HepG2 (cell line): ENCODE data around the gene OSGIN1.

Experiments
- CREM ChIP-seq, 2 experiments: sonication (generic) in 1 of 2; formaldehyde crosslinking in 1 of 2; IDR thresholded peaks; 2 replicates each; pipeline versions ENCODE4 v1.4.0 to v1.6.1; 2016 to 2020; ENCODE audit warnings: antibody characterized with exemption in 1 of 2, mild to moderate bottlenecking in 1 of 2, missing genetic modification reagents in 1 of 2
- EED ChIP-seq: sonication (generic); formaldehyde crosslinking; IDR thresholded peaks from 2 replicates; pipeline ENCODE4 v1.5.0; 2020; ENCODE audit warnings: mild to moderate bottlenecking, missing genetic modification reagents
- ESRRA ChIP-seq: sonication (generic); formaldehyde crosslinking; IDR thresholded peaks from 2 replicates; pipeline ENCODE4 v1.5.1; 2020; ENCODE audit warnings: mild to moderate bottlenecking, low read depth, missing genetic modification reagents
- JUN ChIP-seq: sonication (generic); formaldehyde crosslinking; IDR thresholded peaks from 2 replicates; pipeline ENCODE4 v1.4.0; 2020; ENCODE audit warnings: mild to moderate bottlenecking, missing genetic modification reagents
- REST ChIP-seq, 2 experiments: IDR thresholded peaks; 2 replicates each; pipeline ENCODE4 v1.6.1; 2011 to 2012; ENCODE audit warnings: low read length in 2 of 2, borderline replicate concordance in 1 of 2, low read depth in 1 of 2, mild to moderate bottlenecking in 1 of 2, moderate library complexity in 1 of 2
- SAFB2 ChIP-seq: sonication (generic); formaldehyde crosslinking; IDR thresholded peaks from 2 replicates; pipeline ENCODE4 v1.5.1; 2020; ENCODE audit warnings: missing genetic modification reagents, low read depth, mild to moderate bottlenecking, borderline replicate concordance
- SKI ChIP-seq: fragments of 450-650 bp; IDR thresholded peaks from one replicate; pipeline ENCODE4 v1.6.1; 2018; ENCODE audit warnings: mild to moderate bottlenecking; ENCODE audit not compliant: partially characterized antibody
- ZNF496 ChIP-seq: sonication (generic); formaldehyde crosslinking; IDR thresholded peaks from 2 replicates; pipeline ENCODE4 v1.8.1; 2023; ENCODE audit warnings: mild to moderate bottlenecking, moderate library complexity, missing genetic modification reagents; ENCODE audit not compliant: insufficient replicate concordance
- TF ChIP-seq, protein P1 (sequence below), 2 experiments: fragments of 450-650 bp in 1 of 2; sonication (generic) in 1 of 2; formaldehyde crosslinking in 1 of 2; IDR thresholded peaks; 2 replicates each; pipeline versions ENCODE4 v1.6.1 to v1.8.0; 2016 to 2022; ENCODE audit warnings: antibody characterized with exemption in 1 of 2, mild to moderate bottlenecking in 1 of 2, missing genetic modification reagents in 1 of 2
- TF ChIP-seq, protein P2 (sequence below): sonication (generic); formaldehyde crosslinking; IDR thresholded peaks from 2 replicates; pipeline ENCODE4 v1.5.0; 2020; ENCODE audit warnings: mild to moderate bottlenecking, missing genetic modification reagents, moderate library complexity
- TF ChIP-seq, protein P3 (sequence below), 2 experiments: sonication (generic) in 1 of 2; formaldehyde crosslinking in 1 of 2; IDR thresholded peaks; 2 replicates each; pipeline versions ENCODE4 v1.4.0 to v1.6.1; 2016 to 2020; ENCODE audit warnings: borderline replicate concordance in 1 of 2, low read depth in 1 of 2, mild to moderate bottlenecking in 1 of 2, missing genetic modification reagents in 1 of 2

GRCh38 chr16:83967838-83968305 is 14.8 kb downstream of the OSGIN1 start, which contains the start of gene NECAB2:
- TF ChIP-seq SKI (no peak), SAFB2 (CRISPR knock-in tag) (no peak), EED (CRISPR knock-in tag) (no peak), JUN (no peak), ZNF496 (CRISPR knock-in tag) (no peak), CREM (IDR thresholded peaks at IDR 0.05) (no peak), CREM (CRISPR knock-in tag; IDR thresholded peaks at IDR 0.05) (no peak), REST (IDR thresholded peaks at IDR 0.05; ENCODE audit: borderline replicate concordance in 1 of 2, low read depth in 1 of 2, low read length in 2 of 2) (no peak), ESRRA (CRISPR knock-in tag) (no peak)
- TF ChIP-seq, protein P1, sequence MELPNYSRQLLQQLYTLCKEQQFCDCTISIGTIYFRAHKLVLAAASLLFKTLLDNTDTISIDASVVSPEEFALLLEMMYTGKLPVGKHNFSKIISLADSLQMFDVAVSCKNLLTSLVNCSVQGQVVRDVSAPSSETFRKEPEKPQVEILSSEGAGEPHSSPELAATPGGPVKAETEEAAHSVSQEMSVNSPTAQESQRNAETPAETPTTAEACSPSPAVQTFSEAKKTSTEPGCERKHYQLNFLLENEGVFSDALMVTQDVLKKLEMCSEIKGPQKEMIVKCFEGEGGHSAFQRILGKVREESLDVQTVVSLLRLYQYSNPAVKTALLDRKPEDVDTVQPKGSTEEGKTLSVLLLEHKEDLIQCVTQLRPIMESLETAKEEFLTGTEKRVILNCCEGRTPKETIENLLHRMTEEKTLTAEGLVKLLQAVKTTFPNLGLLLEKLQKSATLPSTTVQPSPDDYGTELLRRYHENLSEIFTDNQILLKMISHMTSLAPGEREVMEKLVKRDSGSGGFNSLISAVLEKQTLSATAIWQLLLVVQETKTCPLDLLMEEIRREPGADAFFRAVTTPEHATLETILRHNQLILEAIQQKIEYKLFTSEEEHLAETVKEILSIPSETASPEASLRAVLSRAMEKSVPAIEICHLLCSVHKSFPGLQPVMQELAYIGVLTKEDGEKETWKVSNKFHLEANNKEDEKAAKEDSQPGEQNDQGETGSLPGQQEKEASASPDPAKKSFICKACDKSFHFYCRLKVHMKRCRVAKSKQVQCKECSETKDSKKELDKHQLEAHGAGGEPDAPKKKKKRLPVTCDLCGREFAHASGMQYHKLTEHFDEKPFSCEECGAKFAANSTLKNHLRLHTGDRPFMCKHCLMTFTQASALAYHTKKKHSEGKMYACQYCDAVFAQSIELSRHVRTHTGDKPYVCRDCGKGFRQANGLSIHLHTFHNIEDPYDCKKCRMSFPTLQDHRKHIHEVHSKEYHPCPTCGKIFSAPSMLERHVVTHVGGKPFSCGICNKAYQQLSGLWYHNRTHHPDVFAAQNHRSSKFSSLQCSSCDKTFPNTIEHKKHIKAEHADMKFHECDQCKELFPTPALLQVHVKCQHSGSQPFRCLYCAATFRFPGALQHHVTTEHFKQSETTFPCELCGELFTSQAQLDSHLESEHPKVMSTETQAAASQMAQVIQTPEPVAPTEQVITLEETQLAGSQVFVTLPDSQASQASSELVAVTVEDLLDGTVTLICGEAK (IDR thresholded peaks at IDR 0.05): no peak
- TF ChIP-seq, protein P1 (CRISPR knock-in tag; IDR thresholded peaks at IDR 0.05): no peak
- TF ChIP-seq, protein P2, sequence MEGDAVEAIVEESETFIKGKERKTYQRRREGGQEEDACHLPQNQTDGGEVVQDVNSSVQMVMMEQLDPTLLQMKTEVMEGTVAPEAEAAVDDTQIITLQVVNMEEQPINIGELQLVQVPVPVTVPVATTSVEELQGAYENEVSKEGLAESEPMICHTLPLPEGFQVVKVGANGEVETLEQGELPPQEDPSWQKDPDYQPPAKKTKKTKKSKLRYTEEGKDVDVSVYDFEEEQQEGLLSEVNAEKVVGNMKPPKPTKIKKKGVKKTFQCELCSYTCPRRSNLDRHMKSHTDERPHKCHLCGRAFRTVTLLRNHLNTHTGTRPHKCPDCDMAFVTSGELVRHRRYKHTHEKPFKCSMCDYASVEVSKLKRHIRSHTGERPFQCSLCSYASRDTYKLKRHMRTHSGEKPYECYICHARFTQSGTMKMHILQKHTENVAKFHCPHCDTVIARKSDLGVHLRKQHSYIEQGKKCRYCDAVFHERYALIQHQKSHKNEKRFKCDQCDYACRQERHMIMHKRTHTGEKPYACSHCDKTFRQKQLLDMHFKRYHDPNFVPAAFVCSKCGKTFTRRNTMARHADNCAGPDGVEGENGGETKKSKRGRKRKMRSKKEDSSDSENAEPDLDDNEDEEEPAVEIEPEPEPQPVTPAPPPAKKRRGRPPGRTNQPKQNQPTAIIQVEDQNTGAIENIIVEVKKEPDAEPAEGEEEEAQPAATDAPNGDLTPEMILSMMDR: peak; percentile 45
- TF ChIP-seq, protein P3, sequence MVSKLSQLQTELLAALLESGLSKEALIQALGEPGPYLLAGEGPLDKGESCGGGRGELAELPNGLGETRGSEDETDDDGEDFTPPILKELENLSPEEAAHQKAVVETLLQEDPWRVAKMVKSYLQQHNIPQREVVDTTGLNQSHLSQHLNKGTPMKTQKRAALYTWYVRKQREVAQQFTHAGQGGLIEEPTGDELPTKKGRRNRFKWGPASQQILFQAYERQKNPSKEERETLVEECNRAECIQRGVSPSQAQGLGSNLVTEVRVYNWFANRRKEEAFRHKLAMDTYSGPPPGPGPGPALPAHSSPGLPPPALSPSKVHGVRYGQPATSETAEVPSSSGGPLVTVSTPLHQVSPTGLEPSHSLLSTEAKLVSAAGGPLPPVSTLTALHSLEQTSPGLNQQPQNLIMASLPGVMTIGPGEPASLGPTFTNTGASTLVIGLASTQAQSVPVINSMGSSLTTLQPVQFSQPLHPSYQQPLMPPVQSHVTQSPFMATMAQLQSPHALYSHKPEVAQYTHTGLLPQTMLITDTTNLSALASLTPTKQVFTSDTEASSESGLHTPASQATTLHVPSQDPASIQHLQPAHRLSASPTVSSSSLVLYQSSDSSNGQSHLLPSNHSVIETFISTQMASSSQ (IDR thresholded peaks at IDR 0.05; ENCODE audit: low read depth): no peak
- TF ChIP-seq, protein P3 (CRISPR knock-in tag; IDR thresholded peaks at IDR 0.05; ENCODE audit: borderline replicate concordance): no peak
